ENCODE measurements around the gene ATP5MG.

ATP5MG gene

DNA sequence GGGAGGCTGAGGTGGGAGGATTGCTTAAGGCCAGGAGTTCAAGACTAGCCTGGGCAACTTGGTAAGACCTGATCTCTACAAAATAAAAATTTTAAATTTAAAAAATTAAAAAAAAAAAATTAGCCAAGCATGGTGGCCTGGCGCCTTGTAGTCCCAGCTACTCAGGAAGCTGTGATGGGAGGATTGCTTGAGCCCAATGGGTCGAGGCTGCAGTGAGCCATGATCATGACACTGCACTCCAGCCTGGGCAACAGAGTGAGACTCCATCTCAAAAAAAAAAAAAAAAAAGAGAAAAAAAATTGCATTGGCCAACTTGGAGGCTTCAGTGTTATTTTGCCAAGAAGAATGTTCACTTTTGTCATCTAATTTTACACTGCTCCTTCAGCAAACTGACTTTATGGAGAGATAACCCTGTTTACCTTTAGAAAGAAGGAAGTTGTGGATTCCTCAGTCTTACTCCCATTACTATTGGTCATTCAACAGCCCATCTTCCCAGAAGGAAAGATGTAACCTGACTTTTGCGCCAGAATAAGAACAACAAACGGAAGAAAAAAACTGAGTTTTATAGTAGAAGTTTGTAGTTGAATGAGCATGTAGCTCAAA, 48.0 kb downstream of the ATP5MG start:
- no peaks in the 10 kb centered on the region for H3K27me3 ChIP-seq (ENCODE audit: insufficient read depth, low read length)
- no peaks in the 10 kb centered on the region for H4K20me1 ChIP-seq (ENCODE audit: insufficient read depth, low read length)
- no peak overlapping the region for H3K4me3 ChIP-seq (ENCODE audit: low read depth, low read length, poor library complexity, severe bottlenecking)
- no peaks in the 10 kb centered on the region for H3F3A ChIP-seq (ENCODE audit: insufficient read depth, low read length)
- TF ChIP-seq, protein P1, sequence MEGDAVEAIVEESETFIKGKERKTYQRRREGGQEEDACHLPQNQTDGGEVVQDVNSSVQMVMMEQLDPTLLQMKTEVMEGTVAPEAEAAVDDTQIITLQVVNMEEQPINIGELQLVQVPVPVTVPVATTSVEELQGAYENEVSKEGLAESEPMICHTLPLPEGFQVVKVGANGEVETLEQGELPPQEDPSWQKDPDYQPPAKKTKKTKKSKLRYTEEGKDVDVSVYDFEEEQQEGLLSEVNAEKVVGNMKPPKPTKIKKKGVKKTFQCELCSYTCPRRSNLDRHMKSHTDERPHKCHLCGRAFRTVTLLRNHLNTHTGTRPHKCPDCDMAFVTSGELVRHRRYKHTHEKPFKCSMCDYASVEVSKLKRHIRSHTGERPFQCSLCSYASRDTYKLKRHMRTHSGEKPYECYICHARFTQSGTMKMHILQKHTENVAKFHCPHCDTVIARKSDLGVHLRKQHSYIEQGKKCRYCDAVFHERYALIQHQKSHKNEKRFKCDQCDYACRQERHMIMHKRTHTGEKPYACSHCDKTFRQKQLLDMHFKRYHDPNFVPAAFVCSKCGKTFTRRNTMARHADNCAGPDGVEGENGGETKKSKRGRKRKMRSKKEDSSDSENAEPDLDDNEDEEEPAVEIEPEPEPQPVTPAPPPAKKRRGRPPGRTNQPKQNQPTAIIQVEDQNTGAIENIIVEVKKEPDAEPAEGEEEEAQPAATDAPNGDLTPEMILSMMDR (IDR thresholded peaks at IDR 0.05; ENCODE audit: low read length): no peak
- TF ChIP-seq EZH2 (IDR thresholded peaks at IDR 0.05; ENCODE audit: borderline replicate concordance, low read length): no peak
- no peaks in the 10 kb centered on the region for H3K9me3 ChIP-seq (ENCODE audit: low read length)
- H3K4me2 ChIP-seq (ENCODE audit: low read length): no peak overlapping the region
- H3K9ac ChIP-seq (ENCODE audit: low read length): no peak overlapping the region
- no peaks in the 10 kb centered on the region for H3K4me1 ChIP-seq (ENCODE audit: insufficient read depth, low read length, severe bottlenecking)
- no peak overlapping the region for H2AFZ ChIP-seq (ENCODE audit: low read length)
- peaks cover 45% of the 10 kb centered on the region for H3K79me2 ChIP-seq (ENCODE audit: insufficient read depth, low read length)
- H3K27ac ChIP-seq (ENCODE audit: low read depth, low read length, poor library complexity, severe bottlenecking): no peak overlapping the region
- no peaks in the 10 kb centered on the region for H3K9me2 ChIP-seq (ENCODE audit: low read depth, low read length)
- H3K36me3 ChIP-seq (ENCODE audit: insufficient read depth, low read length): peaks cover 13% of the 10 kb centered on the region

DNA sequence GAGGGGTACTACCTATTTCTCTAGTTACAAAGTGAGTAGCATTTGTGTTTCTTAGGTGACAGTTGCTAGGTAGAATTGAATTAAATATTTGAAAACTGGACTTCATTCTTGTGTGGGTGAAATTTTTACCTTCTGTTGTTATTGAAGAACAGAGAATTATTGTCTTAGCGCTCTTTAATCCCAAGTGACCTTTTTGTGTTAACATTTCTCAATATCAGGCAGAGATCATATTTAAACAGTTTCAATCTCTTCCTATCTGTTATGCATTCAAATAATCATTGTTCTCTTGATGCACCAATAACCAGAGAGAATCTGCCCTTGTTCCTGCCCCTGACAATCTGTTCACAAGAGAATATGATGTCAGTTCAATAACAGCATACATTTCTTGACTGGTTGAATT, 49.0 kb downstream of the ATP5MG start:
- Histone ChIP-seq H3K9me2 (ENCODE audit: low read depth, low read length) (no peaks in the 10 kb centered on the region), H3K4me2 (ENCODE audit: low read length) (no peak overlapping the region), H3K27me3 (ENCODE audit: insufficient read depth, low read length) (no peaks in the 10 kb centered on the region), H3K79me2 (ENCODE audit: insufficient read depth, low read length) (peaks cover 35% of the 10 kb centered on the region), H3K27ac (ENCODE audit: low read depth, low read length, poor library complexity, severe bottlenecking) (no peak overlapping the region), H4K20me1 (ENCODE audit: insufficient read depth, low read length) (no peaks in the 10 kb centered on the region), H3K4me3 (ENCODE audit: low read depth, low read length, poor library complexity, severe bottlenecking) (no peak overlapping the region), H3K9me3 (ENCODE audit: low read length) (no peaks in the 10 kb centered on the region), H3F3A (ENCODE audit: insufficient read depth, low read length) (no peaks in the 10 kb centered on the region), H3K36me3 (ENCODE audit: insufficient read depth, low read length) (peaks cover 7% of the 10 kb centered on the region; the same call in 1 of the 2 replicates), H2AFZ (ENCODE audit: low read length) (no peak overlapping the region), H3K4me1 (ENCODE audit: insufficient read depth, low read length, severe bottlenecking) (no peaks in the 10 kb centered on the region), H3K9ac (ENCODE audit: low read length) (no peak overlapping the region)
- TF ChIP-seq EZH2 (IDR thresholded peaks at IDR 0.05; ENCODE audit: borderline replicate concordance, low read length): no peak
- TF ChIP-seq, protein P1 (IDR thresholded peaks at IDR 0.05; ENCODE audit: low read length): no peak

All from OCI-LY1 (cell line).